Measurements from ENCODE around the gene TTLL11. TPM values are rescaled to one million over a fixed set of nuclear protein-coding genes. Genes with fewer than 3 reads are reported as not detected.

The TTLL11 gene
- polyA plus RNA-seq, 1 of the 3 experiments (the other 2 are of a cell fraction) = 6.8 TPM

- no peaks in the 10 kb centered on the region for H3K9me3 ChIP-seq
- H3K79me2 ChIP-seq (ENCODE audit: insufficient read depth) = no peaks in the 10 kb centered on the region
- no peaks in the 10 kb centered on the region for H4K20me1 ChIP-seq (ENCODE audit: insufficient read depth)
- H3K9ac ChIP-seq = no peak overlapping the region
- ChIA-PET CTCF (interaction anchor here (1.1 to 2.4 kb wide), 5 partner anchors 15 to 210 kb away, joined by 3 to 13 read pairs (median 4); partner anchors contain the start of genes MORN5 and NDUFA8), POLR2A (no interaction called here)
- WGBS (ENCODE audit: low lambda C conversion rate) = 89% methylated on average over 8 of the region's 8 CpGs
- no peaks in the 10 kb centered on the region for H3K9me2 ChIP-seq
- no peaks in the 10 kb centered on the region for H3F3A ChIP-seq (replicated peaks; ENCODE audit: insufficient read depth)
- peaks cover 10 to 37% of the 10 kb centered on the region in 2 experiments for H3K36me3 ChIP-seq (replicated peaks in 1 of 2; ENCODE audit: control insufficient read depth in 1 of 2, insufficient read depth in 2 of 2, low read length in 1 of 2)
- H3K27ac ChIP-seq (ENCODE audit: low read depth in 2 of 2, low read length in 1 of 2) = no peak overlapping the region
- H3K27me3 ChIP-seq (ENCODE audit: insufficient read depth) = no peaks in the 10 kb centered on the region
- no peaks in the 10 kb centered on the region for H3K4me1 ChIP-seq (ENCODE audit: control insufficient read depth in 1 of 2, insufficient read depth in 2 of 2, low read depth in 1 of 2, low read length in 1 of 2)
- no peak for DNase-seq
- no peak overlapping the region for H2AFZ ChIP-seq (ENCODE audit: low read depth)
- H3K4me3 ChIP-seq (ENCODE audit: low read depth in 2 of 2, low read length in 1 of 2) = no peak overlapping the region
- no peak for TF ChIP-seq EP300 (IDR thresholded peaks at IDR 0.05; ENCODE audit: borderline replicate concordance in 1 of 2, low read depth in 1 of 2, low read length in 1 of 2)
- no peak for TF ChIP-seq NRF1 (IDR thresholded peaks at IDR 0.05; ENCODE audit: low read depth, low read length)
- TF ChIP-seq USF1 (IDR thresholded peaks at IDR 0.05; ENCODE audit: borderline replicate concordance, low read depth) = no peak
- no peak for TF ChIP-seq EZH2phosphoT487 (IDR thresholded peaks at IDR 0.05; ENCODE audit: borderline replicate concordance, low read depth)
- no peak overlapping the region for H3K4me2 ChIP-seq
These were observed 47.5 kb upstream of the TTLL11 start for GRCh38 chr9:122140368-122141193.

GRCh38 chr9:122138560-122139268 is 45.6 kb upstream of the TTLL11 start:
- H3K27me3 ChIP-seq (ENCODE audit: insufficient read depth) = no peaks in the 10 kb centered on the region
- H4K20me1 ChIP-seq (ENCODE audit: insufficient read depth) = no peaks in the 10 kb centered on the region
- no peak overlapping the region for H3K27ac ChIP-seq (ENCODE audit: low read depth in 2 of 2, low read length in 1 of 2)
- no peak overlapping the region for H3K4me2 ChIP-seq
- WGBS (ENCODE audit: low lambda C conversion rate) = 81% methylated on average over 10 of the region's 10 CpGs
- H3K9me3 ChIP-seq = no peaks in the 10 kb centered on the region
- no peaks in the 10 kb centered on the region for H3K9me2 ChIP-seq
- no peaks in the 10 kb centered on the region; a peak in 1 of 4 replicates for H3K4me1 ChIP-seq (ENCODE audit: control insufficient read depth in 1 of 2, insufficient read depth in 2 of 2, low read depth in 1 of 2, low read length in 1 of 2)
- no peak overlapping the region for H2AFZ ChIP-seq (ENCODE audit: low read depth)
- DNase-seq = no peak
- no peak overlapping the region for H3K4me3 ChIP-seq (ENCODE audit: low read depth in 2 of 2, low read length in 1 of 2)
- H3K9ac ChIP-seq = no peak overlapping the region
- TF ChIP-seq ZBTB33 (IDR thresholded peaks at IDR 0.05; ENCODE audit: borderline replicate concordance, low read depth) (no peak), RAD21 (IDR thresholded peaks at IDR 0.05; ENCODE audit: low read length) (no peak), CHD2 (IDR thresholded peaks at IDR 0.05; ENCODE audit: low read length, partially characterized antibody) (no peak), SIN3A (IDR thresholded peaks at IDR 0.05; ENCODE audit: borderline replicate concordance, low read depth, low read length) (no peak), IRF3 (IDR thresholded peaks at IDR 0.05; ENCODE audit: low read depth, low read length) (no peak), RCOR1 (IDR thresholded peaks at IDR 0.05; ENCODE audit: low read length) (no peak), NRF1 (IDR thresholded peaks at IDR 0.05; ENCODE audit: low read depth, low read length) (no peak), EP300 (IDR thresholded peaks at IDR 0.05; ENCODE audit: borderline replicate concordance in 1 of 2, low read depth in 1 of 2, low read length in 1 of 2) (no peak), MEF2A (IDR thresholded peaks at IDR 0.05; ENCODE audit: borderline replicate concordance, low read depth) (no peak), GATA2 (CRISPR knock-in tag; IDR thresholded peaks at IDR 0.05) (no peak), SMC3 (IDR thresholded peaks at IDR 0.05; ENCODE audit: low read depth, low read length) (no peak), NFIC (IDR thresholded peaks at IDR 0.05; ENCODE audit: borderline replicate concordance) (no peak), MXI1 (IDR thresholded peaks at IDR 0.05; ENCODE audit: low read depth, low read length) (no peak), TEAD4 (IDR thresholded peaks at IDR 0.05; ENCODE audit: borderline replicate concordance, insufficient read depth) (no peak), ELF1 (IDR thresholded peaks at IDR 0.05) (no peak)
- ChIA-PET POLR2A (no interaction called here), CTCF (interaction anchor here (1.1 to 2.4 kb wide), 4 partner anchors 13 to 203 kb away, joined by 3 to 13 read pairs (median 5); partner anchors contain the start of genes MORN5 and NDUFA8)
- no peaks in the 10 kb centered on the region for H3F3A ChIP-seq (replicated peaks; ENCODE audit: insufficient read depth)
- H3K79me2 ChIP-seq (ENCODE audit: insufficient read depth) = no peaks in the 10 kb centered on the region
- H3K36me3 ChIP-seq (replicated peaks in 1 of 2; ENCODE audit: control insufficient read depth in 1 of 2, insufficient read depth in 2 of 2, low read length in 1 of 2) = peaks cover 2 to 22% of the 10 kb centered on the region in 2 experiments

Measured in SK-N-SH (cell line).